Inflammatory macrophage (primary cell): ENCODE results near the gene DSC1.
"Not testable (repeated sequence)": the region's sequence is repeated elsewhere in the genome, so short reads cannot be mapped to it uniquely, and the experiment has no call there.

Experiments used
- DNase-seq, 2 donors: peaks; one replicate each; pipeline ENCODE4 v3.0.0-alpha.2; 2020 to 2022

The DSC1 gene

DNA sequence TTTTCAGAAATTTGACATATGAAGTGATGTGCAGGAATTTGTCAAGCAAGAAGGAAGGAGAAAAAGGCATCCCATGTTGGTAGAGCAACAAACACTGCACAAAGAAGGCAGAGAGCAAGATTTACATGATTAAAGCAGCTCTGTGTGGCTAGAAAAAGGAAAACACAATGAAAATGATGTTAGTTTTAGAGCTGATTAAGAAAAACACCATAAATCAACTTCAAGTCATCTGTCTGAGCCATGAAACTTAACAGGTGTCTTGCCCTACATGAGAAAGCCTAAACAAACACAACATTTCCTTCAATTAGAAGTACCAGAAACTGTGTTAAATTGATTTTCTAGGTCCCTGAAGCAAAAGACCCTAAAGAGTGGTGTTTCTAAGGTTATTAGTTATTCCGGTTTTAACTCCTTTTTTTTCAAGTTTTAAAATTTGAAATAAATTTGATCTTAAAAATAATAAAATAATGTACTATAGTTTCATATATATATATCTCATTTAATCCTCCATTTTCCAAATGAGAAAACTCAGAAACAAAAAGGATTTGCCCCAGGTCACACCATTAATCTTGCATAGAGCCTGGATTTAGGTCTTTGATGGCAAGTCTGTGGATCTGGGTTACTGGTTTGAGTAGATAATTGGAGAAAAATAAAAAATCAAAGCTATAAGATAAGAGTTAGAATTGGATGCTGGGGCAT is 8.6 kb upstream of the DSC1 start:
- no peak for DNase-seq

DNA sequence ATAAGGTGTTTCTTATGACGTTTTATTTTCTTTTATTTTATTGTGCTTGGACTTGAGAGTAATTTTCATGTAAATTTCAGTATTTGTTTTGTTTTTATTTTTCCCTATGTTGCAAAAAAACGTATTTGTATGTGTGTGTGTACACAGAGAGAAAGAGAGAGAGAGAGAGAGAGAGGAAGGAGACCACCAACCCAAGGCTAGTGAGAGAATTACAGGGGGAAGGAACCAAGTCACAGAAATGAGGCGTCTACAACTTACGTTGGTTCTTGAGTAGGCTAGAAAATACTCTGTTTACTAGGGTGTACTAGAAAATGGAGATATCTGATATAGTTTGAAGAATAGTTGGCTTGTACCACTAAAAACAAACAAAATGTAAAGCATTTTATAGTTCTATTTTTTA is 7.7 kb upstream of the DSC1 start:
- DNase-seq: no peak

- DNase-seq: no peak
Measured at GRCh38 chr18:31162419-31162793, 250 bp downstream of the DSC1 start.

GRCh38 chr18:31161757-31162418 is 768 bp downstream of the DSC1 start:
- no peak for DNase-seq

DNA sequence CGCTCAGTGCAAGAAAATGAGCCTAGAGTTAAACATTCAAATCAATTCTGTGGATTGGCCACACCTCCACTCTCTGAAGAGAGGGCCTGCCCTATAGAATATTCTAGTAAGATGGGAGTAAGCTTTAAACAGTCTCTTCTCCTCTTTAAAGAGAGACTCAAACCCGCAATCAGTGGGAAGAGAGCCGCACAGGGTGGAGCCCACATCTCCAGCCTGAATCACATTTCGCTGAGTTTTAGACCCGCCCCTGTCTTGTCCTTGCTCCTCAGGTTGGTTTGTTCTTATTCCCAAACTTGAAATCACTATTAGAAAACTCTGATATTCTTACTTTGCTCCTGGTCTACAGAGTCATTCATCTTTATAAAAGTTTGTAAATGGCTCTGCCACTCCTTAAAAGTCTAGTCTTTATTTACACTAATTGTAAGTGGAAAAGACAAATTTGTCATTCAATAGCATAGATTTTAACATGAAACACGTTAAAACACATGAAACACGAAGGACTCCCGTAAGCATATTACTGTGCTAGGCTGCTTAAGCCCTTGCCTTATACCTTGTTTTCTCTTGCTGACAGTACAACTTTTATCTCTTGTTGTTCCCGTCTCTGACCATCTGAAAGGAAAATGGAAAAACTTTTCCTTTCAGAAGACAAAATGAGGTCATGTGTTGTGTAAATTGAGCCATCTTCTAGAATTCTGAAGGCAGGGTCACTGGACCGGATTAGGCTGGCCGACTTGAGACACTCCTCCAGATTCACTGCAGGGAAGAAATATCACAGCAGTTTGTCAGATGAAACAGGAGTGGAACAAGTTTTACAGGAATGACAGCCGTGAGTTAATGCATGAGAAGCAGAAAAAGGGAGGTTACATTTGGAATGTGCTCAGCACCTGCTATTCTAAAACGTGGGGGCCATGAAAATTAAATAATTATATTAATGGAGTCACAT is 5.6 kb downstream of the DSC1 start:
- no peak for DNase-seq

- no peak for DNase-seq
Measured at GRCh38 chr18:31155498-31155897, 7.2 kb downstream of the DSC1 start.

GRCh38 chr18:31154181-31154580 is 8.5 kb downstream of the DSC1 start:
- DNase-seq: no peak

- no peak for DNase-seq
Measured at GRCh38 chr18:31149351-31149750, 13.3 kb downstream of the DSC1 start.

DNA sequence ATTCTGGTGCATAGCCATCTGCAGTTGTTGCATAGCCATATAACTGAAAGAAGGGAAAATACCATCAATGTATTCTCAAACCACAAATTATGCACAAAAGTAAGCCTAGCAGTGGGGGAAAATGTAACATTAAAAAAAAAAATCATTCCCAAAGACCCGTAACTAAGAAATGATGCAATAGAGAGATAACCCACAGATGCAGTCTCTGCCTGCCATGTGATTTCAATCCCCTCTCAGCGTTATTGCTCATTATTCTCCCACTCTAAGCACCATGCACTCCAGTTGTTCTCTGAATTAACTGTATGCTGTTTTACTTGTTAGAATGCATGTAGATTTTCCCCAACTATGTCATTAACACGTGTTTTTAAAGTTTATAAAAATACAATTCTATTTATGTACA is 14.1 kb downstream of the DSC1 start:
- DNase-seq: no peak

DNA sequence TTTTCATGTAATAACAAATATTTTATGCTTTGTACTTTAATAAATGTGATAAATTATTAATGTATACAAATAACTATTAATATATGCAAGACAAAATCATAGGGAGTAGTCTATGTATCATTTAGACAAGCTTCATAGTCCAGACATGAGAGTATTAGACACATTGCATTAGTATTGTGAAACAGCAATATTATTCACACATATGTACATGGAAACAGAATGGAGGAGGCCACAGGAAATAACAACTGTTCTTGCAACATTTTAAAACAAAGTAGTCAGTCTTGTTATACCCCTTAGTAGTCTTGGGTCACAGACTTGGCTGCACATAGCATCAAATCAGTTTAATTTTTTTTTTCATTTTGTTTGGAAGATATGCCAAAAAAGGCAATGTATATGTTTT is 15.8 kb downstream of the DSC1 start:
- peak in 1 of 2 donors; percentile 14 for DNase-seq

DNA sequence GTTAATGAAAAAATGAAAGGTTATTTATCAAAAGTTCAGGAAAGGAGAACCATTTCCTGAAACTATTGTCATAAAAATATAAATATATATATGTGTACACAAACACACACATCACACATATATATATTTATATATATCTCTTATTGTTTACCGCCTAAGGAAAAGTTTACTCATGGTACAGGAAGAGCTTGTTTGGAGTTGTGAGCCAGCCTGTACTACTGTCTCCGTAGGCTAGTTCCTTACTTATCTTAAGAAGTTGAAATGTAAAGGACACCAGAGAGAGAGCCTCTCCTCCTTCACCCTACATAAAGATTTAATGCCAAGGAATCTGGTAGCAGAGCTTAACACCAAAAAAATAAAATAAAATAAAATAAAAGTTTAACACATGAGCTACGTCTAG is 19.6 kb downstream of the DSC1 start:
- DNase-seq: no peak

DNA sequence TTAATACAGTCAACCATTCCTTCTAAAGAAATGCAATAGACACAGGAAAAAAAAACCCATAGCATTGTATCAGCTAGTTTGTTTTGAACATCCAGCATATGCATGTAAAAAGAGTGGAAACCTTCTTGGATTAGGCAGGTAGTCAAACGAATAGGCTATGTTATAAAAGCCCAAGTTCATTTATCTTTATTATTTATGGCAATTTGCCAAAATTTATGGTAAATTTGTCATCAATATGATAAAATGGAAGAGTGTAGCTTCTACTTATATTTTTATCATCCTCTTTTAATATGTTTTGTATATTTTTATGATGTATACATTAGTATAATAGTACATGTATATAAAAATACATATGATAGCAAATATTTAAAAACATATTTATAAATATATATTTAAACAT is 23.9 kb downstream of the DSC1 start:
- DNase-seq: no peak

DNA sequence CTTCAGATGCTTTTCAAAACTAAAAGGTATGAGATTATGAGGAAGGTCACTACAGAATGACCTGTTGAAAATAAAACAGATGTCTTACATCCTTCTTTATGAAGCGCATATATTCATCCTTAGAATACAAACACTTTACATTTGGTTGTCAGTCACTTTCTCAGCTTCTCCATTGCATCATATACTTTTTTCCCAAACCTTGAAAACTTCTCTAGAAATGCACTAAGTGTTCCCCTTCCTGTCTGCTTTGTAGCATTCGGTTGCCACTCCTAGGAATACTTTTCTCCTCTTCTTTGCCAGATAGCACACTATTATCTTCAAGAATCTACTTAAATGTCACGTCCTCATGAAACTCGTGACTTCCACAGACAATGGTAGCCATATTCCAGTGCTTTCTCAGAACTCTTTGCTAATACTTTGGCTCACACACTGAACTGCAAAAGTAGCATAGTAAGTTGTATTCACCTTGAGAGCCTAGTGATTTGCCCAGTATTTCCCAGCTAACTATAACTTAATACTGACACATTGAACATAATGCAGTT is 27.6 kb downstream of the DSC1 start:
- DNase-seq: no peak

- DNase-seq: no peak
Measured at GRCh38 chr18:31129398-31130115, 33.1 kb downstream of the DSC1 start.

DNA sequence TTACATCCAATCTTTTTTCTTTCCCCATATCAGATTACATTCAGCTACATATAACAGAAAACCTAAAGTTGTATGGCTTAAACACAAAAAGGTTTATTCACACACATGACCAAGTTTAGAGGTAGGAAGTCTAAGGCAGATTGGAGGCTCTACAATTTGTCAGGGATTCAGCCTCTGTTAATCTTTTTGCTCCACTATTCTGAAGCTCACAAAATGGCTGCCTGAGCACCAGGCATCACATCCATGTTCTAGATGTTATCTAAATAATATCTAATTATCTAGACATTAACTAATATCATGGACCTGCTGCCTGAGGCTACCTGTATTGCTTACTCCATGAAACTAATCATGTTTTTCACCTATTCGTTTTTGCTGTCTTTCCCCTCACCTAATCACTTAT is 36.8 kb downstream of the DSC1 start:
- DNase-seq: no peak

- DNase-seq: not testable (repeated sequence)
Measured at GRCh38 chr18:31123125-31123524, 39.5 kb downstream of the DSC1 start.

DNA sequence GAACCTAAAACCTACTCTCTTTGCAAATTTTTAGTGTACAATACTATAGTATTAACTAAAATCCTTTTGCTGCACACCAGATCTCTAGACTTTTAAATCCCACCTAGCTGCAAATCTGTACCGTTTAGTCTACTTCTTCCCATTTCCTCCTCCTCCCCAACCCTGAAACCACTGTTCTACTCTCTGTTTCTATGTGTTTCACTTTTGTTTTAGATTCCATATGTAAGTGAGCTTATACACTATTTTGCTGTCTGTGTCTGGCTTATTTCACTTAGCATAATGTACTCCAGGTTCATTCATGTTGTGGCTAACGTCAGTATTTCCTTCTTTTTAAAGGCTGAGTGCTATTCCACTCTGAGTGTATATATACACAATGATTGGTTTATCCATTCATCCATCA is 42.1 kb downstream of the DSC1 start:
- no peak for DNase-seq

DNA sequence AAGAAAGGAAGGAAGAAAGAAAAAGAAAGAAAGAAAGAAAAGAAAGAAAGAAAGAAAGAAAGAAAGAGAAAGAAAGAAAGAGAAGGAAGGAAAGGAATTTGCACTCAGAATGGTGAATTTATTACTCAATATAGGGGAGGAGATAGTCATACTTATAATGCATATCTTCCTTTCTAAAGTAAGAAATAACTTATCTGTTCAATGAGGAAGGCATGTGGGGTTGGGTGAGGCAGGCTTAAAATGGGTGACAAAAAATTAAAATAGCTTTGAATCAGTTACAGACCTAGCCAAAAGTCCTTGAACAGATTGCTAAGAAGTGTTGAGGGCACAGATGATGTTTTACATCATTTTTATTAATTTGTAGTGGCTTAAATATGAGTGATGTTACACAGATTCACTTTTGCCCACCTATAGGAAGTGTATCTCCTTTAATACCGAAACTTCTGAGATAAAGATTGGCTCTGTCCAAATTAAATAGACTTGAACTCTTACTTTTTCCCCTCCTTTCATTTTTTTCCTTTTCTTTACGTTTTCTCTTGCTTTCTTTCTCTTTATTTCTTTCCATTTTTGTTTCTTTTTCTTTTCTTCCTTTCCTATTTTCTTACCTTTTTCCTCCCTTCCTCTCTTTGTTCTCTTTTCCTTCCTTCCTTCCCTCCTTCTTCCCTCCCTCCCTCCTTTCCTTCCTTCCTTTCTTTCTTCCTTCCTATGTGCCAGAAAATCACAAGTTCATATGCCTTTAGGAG is 45.6 kb downstream of the DSC1 start:
- DNase-seq: no peak

- no peak for DNase-seq
Measured at GRCh38 chr18:31112804-31113203, 49.9 kb downstream of the DSC1 start.

DNA sequence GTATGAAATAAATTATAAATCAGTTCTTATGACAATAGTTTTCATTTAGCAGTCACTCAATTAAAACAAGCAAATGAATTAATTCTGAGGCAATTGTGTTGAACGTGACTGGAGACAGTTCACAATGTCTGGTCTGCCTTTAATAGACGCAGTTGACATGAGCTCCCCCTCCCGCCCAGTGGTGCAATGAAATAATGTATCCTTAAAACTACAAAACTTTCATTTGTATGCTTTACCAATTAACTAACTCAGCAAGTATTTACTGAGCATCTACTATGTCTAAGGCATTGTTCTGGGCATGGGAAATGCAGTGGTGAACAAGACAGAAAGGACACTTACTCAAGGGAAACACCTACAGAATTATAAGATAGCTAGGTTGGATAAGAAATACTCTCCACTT is 56.9 kb downstream of the DSC1 start:
- DNase-seq: no peak

GRCh38 chr18:31104444-31104843 is 58.2 kb downstream of the DSC1 start:
- DNase-seq: no peak

GRCh38 chr18:31103423-31103822 is 59.2 kb downstream of the DSC1 start:
- no peak for DNase-seq
